ENCODE results near the gene TPPP3.
"Not testable (repeated sequence)": the region's sequence is repeated elsewhere in the genome, so short reads cannot be mapped to it uniquely, and the experiment has no call there.

The TPPP3 gene

GRCh38 chr16:67425061-67425460, 31.8 kb upstream of the TPPP3 start:
- H3K9me3 ChIP-seq (ENCODE audit: control insufficient read depth in 1 of 2, low read length in 2 of 2): no peaks in the 10 kb centered on the region
- no peak overlapping the region for H3K27ac ChIP-seq (ENCODE audit: low read length)
- H3K4me1 ChIP-seq (ENCODE audit: control insufficient read depth in 1 of 2, insufficient read depth in 2 of 2, low read length in 2 of 2): peaks cover 0 to 7% of the 10 kb centered on the region in 2 donors
- H3K4me3 ChIP-seq (ENCODE audit: low read depth in 1 of 2, low read length in 2 of 2): no peak overlapping the region
- no peaks in the 10 kb centered on the region for H3K36me3 ChIP-seq (ENCODE audit: control insufficient read depth in 1 of 2, insufficient read depth in 2 of 2, low read length in 2 of 2)
- H3K27me3 ChIP-seq (ENCODE audit: low read depth, low read length): no peaks in the 10 kb centered on the region

DNA sequence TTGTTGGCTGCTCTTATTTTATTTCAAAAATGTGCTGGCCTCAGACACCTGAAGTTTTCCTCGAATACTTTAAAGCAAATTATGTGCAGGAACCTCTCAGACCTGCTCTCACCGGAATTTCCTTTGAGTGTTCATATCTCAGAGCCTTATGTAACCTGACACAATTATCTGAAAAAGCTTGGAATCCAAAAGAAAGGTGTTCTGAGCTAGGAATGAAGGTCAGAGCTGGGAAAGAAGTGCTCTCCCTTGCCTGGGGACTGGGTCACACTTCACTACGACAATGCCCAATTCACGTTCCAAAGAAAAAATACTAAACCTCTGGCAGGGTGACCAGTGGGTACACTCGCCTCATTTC, 30.9 kb upstream of the TPPP3 start:
- H3K4me1 ChIP-seq (ENCODE audit: control insufficient read depth in 1 of 2, insufficient read depth in 2 of 2, low read length in 2 of 2): peaks cover 0 to 6% of the 10 kb centered on the region in 2 donors
- H3K4me3 ChIP-seq (ENCODE audit: low read depth in 1 of 2, low read length in 2 of 2): no peak overlapping the region
- H3K27me3 ChIP-seq (ENCODE audit: low read depth, low read length): no peaks in the 10 kb centered on the region
- H3K9me3 ChIP-seq (ENCODE audit: control insufficient read depth in 1 of 2, low read length in 2 of 2): no peaks in the 10 kb centered on the region
- H3K36me3 ChIP-seq (ENCODE audit: control insufficient read depth in 1 of 2, insufficient read depth in 2 of 2, low read length in 2 of 2): no peaks in the 10 kb centered on the region
- no peak overlapping the region for H3K27ac ChIP-seq (ENCODE audit: low read length)

GRCh38 chr16:67423611-67424260, 30.4 kb upstream of the TPPP3 start:
- Histone ChIP-seq H3K4me3 (ENCODE audit: low read depth in 1 of 2, low read length in 2 of 2) (no peak overlapping the region), H3K27ac (ENCODE audit: low read length) (no peak overlapping the region), H3K4me1 (ENCODE audit: control insufficient read depth in 1 of 2, insufficient read depth in 2 of 2, low read length in 2 of 2) (peaks cover 0 to 6% of the 10 kb centered on the region in 2 donors), H3K9me3 (ENCODE audit: control insufficient read depth in 1 of 2, low read length in 2 of 2) (no peaks in the 10 kb centered on the region), H3K27me3 (ENCODE audit: low read depth, low read length) (no peaks in the 10 kb centered on the region), H3K36me3 (ENCODE audit: control insufficient read depth in 1 of 2, insufficient read depth in 2 of 2, low read length in 2 of 2) (no peaks in the 10 kb centered on the region)

DNA sequence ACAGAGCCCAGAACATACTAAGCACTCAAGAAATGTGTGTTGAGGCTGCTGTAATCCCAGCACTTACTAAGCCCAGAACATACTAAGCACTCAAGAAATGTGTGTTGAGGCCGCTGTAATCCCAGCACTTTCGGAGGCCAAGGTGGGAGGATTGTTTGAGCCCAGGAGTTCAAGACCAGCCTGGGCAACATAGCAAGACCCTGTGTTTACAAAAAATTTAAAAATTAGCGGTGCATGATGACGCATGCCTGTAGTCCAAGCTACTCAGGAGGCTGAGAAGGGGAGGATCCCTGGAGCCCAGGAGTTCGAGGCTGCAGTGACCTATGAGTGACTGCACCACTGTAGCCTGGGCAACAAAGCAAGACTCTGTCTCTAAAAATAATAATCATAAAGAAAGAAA, 29.7 kb upstream of the TPPP3 start:
- peaks cover 0 to under 1% of the 10 kb centered on the region in 2 donors for H3K4me1 ChIP-seq (ENCODE audit: control insufficient read depth in 1 of 2, insufficient read depth in 2 of 2, low read length in 2 of 2)
- H3K9me3 ChIP-seq (ENCODE audit: control insufficient read depth in 1 of 2, low read length in 2 of 2): no peaks in the 10 kb centered on the region
- no peaks in the 10 kb centered on the region for H3K36me3 ChIP-seq (ENCODE audit: control insufficient read depth in 1 of 2, insufficient read depth in 2 of 2, low read length in 2 of 2)
- H3K4me3 ChIP-seq (ENCODE audit: low read depth in 1 of 2, low read length in 2 of 2): no peak overlapping the region
- H3K27ac ChIP-seq (ENCODE audit: low read length): no peak overlapping the region
- no peaks in the 10 kb centered on the region for H3K27me3 ChIP-seq (ENCODE audit: low read depth, low read length)

DNA sequence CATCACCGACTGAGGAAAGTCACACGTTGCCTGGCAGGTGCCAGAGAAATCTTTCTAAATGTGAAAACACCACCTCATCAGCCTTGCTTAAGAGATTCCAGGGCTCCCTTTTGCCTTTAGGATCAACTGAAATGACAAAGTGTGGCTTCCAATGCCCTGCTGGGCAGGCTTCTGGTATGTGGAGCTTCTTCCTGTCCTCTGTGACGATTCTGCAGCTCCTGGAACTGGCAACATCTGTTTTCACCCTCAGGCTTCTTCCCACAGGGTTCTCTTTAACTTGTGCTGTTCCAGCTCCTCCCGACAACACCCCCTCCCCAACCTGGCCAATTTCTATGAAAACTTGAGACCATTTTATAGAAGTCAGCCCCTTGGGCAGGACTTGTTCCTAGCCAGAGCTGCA, 27.7 kb upstream of the TPPP3 start:
- no peak overlapping the region for H3K27ac ChIP-seq (ENCODE audit: low read length)
- no peaks in the 10 kb centered on the region for H3K36me3 ChIP-seq (ENCODE audit: control insufficient read depth in 1 of 2, insufficient read depth in 2 of 2, low read length in 2 of 2)
- no peaks in the 10 kb centered on the region for H3K9me3 ChIP-seq (ENCODE audit: control insufficient read depth in 1 of 2, low read length in 2 of 2)
- H3K4me1 ChIP-seq (ENCODE audit: control insufficient read depth in 1 of 2, insufficient read depth in 2 of 2, low read length in 2 of 2): no peaks in the 10 kb centered on the region
- H3K27me3 ChIP-seq (ENCODE audit: low read depth, low read length): no peaks in the 10 kb centered on the region
- no peak overlapping the region for H3K4me3 ChIP-seq (ENCODE audit: low read depth in 1 of 2, low read length in 2 of 2)

DNA sequence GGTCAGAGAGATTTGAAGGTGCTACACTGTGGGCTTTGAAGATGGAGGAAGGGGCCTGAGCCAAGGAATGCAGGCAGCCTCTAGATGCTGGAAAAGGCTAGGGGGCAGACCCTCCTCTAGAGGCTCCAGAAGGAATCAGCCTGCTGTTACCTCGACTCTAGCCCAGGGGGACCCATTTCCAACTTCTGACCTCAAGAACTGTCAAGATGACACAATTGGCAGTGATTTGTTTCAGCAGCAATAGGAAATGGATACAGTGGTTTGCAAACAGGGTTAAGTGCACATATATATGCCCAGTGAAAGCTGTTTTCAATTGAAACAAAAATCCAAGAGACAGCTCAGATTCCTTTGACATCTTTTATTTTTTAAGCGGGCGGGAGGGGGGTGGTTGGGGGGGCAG, 26.6 kb upstream of the TPPP3 start:
- H3K36me3 ChIP-seq (ENCODE audit: control insufficient read depth in 1 of 2, insufficient read depth in 2 of 2, low read length in 2 of 2): no peaks in the 10 kb centered on the region
- peaks cover 0 to 9% of the 10 kb centered on the region in 2 donors for H3K4me1 ChIP-seq (ENCODE audit: control insufficient read depth in 1 of 2, insufficient read depth in 2 of 2, low read length in 2 of 2)
- H3K4me3 ChIP-seq (ENCODE audit: low read depth in 1 of 2, low read length in 2 of 2): no peak overlapping the region
- no peak overlapping the region for H3K27ac ChIP-seq (ENCODE audit: low read length)
- H3K9me3 ChIP-seq (ENCODE audit: control insufficient read depth in 1 of 2, low read length in 2 of 2): no peaks in the 10 kb centered on the region
- no peaks in the 10 kb centered on the region for H3K27me3 ChIP-seq (ENCODE audit: low read depth, low read length)

- no peaks in the 10 kb centered on the region for H3K36me3 ChIP-seq (ENCODE audit: control insufficient read depth in 1 of 2, insufficient read depth in 2 of 2, low read length in 2 of 2)
- H3K9me3 ChIP-seq (ENCODE audit: control insufficient read depth in 1 of 2, low read length in 2 of 2): no peaks in the 10 kb centered on the region
- no peak overlapping the region for H3K27ac ChIP-seq (ENCODE audit: low read length)
- no peak overlapping the region for H3K4me3 ChIP-seq (ENCODE audit: low read depth in 1 of 2, low read length in 2 of 2)
- H3K4me1 ChIP-seq (ENCODE audit: control insufficient read depth in 1 of 2, insufficient read depth in 2 of 2, low read length in 2 of 2): peaks cover 0 to 9% of the 10 kb centered on the region in 2 donors
- H3K27me3 ChIP-seq (ENCODE audit: low read depth, low read length): no peaks in the 10 kb centered on the region
Observed at GRCh38 chr16:67419502-67419901, 26.2 kb upstream of the TPPP3 start.

- Histone ChIP-seq H3K9me3 (ENCODE audit: control insufficient read depth in 1 of 2, low read length in 2 of 2) (no peaks in the 10 kb centered on the region), H3K36me3 (ENCODE audit: control insufficient read depth in 1 of 2, insufficient read depth in 2 of 2, low read length in 2 of 2) (no peaks in the 10 kb centered on the region), H3K27me3 (ENCODE audit: low read depth, low read length) (no peaks in the 10 kb centered on the region), H3K4me1 (ENCODE audit: control insufficient read depth in 1 of 2, insufficient read depth in 2 of 2, low read length in 2 of 2) (peaks cover 0 to 9% of the 10 kb centered on the region in 2 donors), H3K27ac (ENCODE audit: low read length) (no peak overlapping the region), H3K4me3 (ENCODE audit: low read depth in 1 of 2, low read length in 2 of 2) (no peak overlapping the region)
Observed at GRCh38 chr16:67417333-67418061, 24.2 kb upstream of the TPPP3 start.

- peak within 1 kb of the TSS; percentile 67 to 71 for H3K4me3 ChIP-seq (ENCODE audit: low read depth in 1 of 2, low read length in 2 of 2)
- H3K4me1 ChIP-seq (ENCODE audit: control insufficient read depth in 1 of 2, insufficient read depth in 2 of 2, low read length in 2 of 2): peaks cover 0 to 9% of the 10 kb centered on the region in 2 donors
- H3K27me3 ChIP-seq (ENCODE audit: low read depth, low read length): no peaks in the 10 kb centered on the region
- H3K27ac ChIP-seq (ENCODE audit: low read length): peak within 1 kb of the TSS; percentile 49
- no peaks in the 10 kb centered on the region for H3K36me3 ChIP-seq (ENCODE audit: control insufficient read depth in 1 of 2, insufficient read depth in 2 of 2, low read length in 2 of 2)
- no peaks in the 10 kb centered on the region for H3K9me3 ChIP-seq (ENCODE audit: control insufficient read depth in 1 of 2, low read length in 2 of 2)
Observed at GRCh38 chr16:67415872-67416793, 22.8 kb upstream of the TPPP3 start, which contains the start of gene ZDHHC1. TSS of gene ZDHHC1 (minus strand) at chr16:67416477. CDS start at chr16:67407775, 8,702 bp downstream.

GRCh38 chr16:67415421-67415820, 22.1 kb upstream of the TPPP3 start:
- not testable (repeated sequence) for H3K27me3 ChIP-seq (ENCODE audit: low read depth, low read length); H3K36me3 ChIP-seq (ENCODE audit: control insufficient read depth in 1 of 2, insufficient read depth in 2 of 2, low read length in 2 of 2); H3K9me3 ChIP-seq (ENCODE audit: control insufficient read depth in 1 of 2, low read length in 2 of 2); H3K4me1 ChIP-seq (ENCODE audit: control insufficient read depth in 1 of 2, insufficient read depth in 2 of 2, low read length in 2 of 2)
- Histone ChIP-seq H3K4me3 (ENCODE audit: low read depth in 1 of 2, low read length in 2 of 2) (peak overlapping the region; percentile 67 to 71), H3K27ac (ENCODE audit: low read length) (peak overlapping the region; percentile 49)

All from muscle layer of duodenum (tissue), 2 donors.